Head of caudate nucleus (tissue), 42 donors: ENCODE data around the gene TMEM165.

Source experiments
- DNase-seq, 42 donors: peaks; one replicate each; pipeline versions ENCODE4 v3.0.0 to v3.0.0-alpha.2; 2020 to 2021; ENCODE audit warnings: mixed read lengths in 7 of 42
- intact Hi-C: fragments of 100-400 bp; cut with DNase I; formaldehyde crosslinking; loops from one replicate; pipeline ENCODE4 v1.15.0; 2022

Gene TMEM165

DNA sequence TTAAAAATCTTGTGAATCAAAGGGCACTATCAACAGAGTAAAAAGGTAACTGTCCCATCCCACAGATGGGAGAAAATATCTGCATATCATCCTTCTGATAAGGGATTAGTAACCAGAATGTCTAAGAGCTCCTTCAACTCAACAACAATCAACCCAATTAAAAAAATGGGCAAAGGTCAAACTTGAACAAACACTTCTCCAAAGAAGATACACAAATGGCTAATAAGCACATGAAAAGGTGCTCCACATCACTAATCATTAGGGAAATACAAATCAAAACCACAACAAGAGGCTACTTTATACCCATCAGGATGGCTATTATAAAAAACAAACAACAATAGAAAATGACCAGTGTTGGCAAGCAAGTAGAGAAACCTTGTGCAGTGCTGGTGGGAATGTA is 43.3 kb downstream of the TMEM165 start:
- DNase-seq = no peak
- intact Hi-C loops = loop anchor here (10.0 kb wide), 1 partner anchor 106 kb away; the partner anchor contains the start of gene CLOCK

DNA sequence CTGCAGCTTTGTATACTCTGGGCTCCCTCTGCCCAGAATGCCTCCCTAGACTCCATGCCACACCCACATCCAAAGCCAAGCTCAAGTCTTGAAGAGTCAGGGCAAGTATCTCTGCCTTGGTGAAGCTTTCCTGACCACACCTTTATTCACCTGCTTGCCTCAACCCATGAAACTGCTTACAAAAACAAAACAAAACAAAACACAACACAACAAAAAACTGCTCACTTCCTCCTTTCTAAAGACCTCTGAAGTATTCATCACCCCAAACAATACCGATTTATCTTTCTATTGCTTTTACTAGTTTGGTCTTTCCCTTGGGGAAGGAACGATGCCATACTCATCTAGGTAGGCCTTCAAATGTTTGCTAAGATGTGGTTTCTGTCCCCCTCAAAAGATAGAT is 45.0 kb downstream of the TMEM165 start:
- intact Hi-C loops = no loop called here
- no peak for DNase-seq

DNA sequence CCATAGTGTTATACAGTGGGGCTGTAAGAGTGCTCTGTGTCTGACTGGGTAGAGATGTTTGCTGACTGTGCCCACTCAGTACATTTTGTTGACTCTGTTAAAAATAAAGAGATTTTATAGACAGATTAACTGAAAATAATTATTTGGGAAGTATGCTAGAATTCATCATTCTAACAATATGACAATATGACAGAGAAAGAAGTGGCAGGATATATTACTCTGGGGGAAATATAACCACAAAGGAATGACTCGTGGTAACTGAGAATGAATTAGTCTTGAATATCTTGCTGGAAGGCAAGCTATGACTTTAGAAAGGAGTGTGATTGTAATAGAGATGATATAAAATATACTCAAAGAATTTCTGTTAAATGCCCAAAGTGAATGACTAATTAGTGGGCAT is 46.8 kb downstream of the TMEM165 start:
- DNase-seq = no peak
- intact Hi-C loops = no loop called here

GRCh38 chr4:55444827-55445226 is 49.1 kb downstream of the TMEM165 start:
- intact Hi-C loops = no loop called here
- peak in 1 of 42 donors; percentile 17 for DNase-seq

DNA sequence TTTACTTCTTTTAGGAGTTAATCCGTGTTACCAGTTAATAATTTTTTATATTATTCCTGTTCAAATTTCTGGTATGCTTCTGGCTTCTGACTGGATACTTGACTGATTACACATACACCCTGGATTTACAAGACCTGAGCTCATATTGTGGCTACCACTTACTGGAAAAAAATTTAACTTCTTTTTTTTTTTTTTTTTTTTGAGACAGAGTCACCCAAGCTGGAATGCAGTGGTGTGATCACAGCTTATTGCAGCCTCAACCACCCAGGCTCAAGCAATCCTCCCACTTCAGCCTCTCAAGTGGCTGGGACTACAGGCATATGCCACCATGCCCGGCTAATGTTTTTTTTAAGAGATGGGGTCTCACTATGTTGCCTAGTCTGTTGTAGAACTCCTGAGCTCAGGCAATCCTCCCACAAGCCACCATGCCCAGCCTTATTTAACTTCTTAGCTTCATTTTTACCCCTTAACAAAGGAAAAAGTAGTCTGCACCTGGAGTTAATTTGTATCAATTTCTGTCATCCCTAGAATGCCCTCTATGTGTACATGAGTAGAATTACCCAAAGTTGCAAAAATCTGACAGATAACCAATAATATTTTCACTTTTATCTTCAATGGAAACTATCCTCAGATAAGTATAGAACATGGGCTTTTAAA is 50.3 kb downstream of the TMEM165 start:
- DNase-seq = no peak
- intact Hi-C loops = no loop called here

DNA sequence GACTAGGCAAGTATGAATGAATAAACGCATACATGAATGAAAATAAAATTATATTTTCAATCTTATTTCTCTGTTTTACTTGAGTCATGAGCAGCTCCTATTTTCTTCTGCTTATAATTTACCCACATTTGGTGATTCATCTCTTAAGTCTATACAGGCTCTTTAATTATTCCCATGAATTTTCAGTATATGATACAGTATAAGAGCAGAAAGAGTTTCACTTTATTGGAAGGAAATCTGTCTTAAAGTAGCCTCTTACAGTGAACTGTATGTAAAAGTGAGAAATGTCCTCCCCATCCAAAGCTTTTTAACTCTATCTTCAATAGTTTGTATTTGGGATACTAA is 50.8 kb downstream of the TMEM165 start:
- DNase-seq = no peak
- intact Hi-C loops = no loop called here

- no peak for DNase-seq
- intact Hi-C loops = no loop called here
These were observed 51.5 kb downstream of the TMEM165 start for GRCh38 chr4:55447108-55447708.

GRCh38 chr4:55447831-55448230 is 52.1 kb downstream of the TMEM165 start:
- no peak for DNase-seq
- intact Hi-C loops = no loop called here

GRCh38 chr4:55450566-55450965 is 54.8 kb downstream of the TMEM165 start:
- no peak for DNase-seq
- intact Hi-C loops = no loop called here

GRCh38 chr4:55458164-55458563 is 62.4 kb downstream of the TMEM165 start:
- intact Hi-C loops = no loop called here
- no peak for DNase-seq

GRCh38 chr4:55458611-55459010 is 62.9 kb downstream of the TMEM165 start:
- intact Hi-C loops = no loop called here
- DNase-seq = no peak

GRCh38 chr4:55466001-55466400 is 70.2 kb downstream of the TMEM165 start:
- no peak for DNase-seq
- intact Hi-C loops = no loop called here

DNA sequence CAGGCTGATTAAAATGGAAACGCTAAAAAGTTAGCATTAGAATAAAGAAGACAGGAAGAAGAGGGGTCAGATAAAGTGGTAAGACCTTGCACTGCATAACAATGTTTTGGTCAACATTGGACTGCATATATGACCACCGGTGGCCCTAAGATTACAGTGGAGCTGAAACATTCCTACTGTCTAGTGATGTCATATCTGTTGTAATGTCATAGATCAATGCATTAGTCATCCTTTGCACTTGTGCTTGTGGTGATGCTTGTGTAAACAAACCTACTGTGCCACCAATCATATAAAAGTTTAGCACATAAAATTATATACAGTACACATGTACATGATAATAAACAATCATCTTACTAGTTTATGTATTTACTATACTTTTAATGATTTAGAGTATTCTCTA is 73.0 kb downstream of the TMEM165 start:
- intact Hi-C loops = no loop called here
- no peak for DNase-seq

DNA sequence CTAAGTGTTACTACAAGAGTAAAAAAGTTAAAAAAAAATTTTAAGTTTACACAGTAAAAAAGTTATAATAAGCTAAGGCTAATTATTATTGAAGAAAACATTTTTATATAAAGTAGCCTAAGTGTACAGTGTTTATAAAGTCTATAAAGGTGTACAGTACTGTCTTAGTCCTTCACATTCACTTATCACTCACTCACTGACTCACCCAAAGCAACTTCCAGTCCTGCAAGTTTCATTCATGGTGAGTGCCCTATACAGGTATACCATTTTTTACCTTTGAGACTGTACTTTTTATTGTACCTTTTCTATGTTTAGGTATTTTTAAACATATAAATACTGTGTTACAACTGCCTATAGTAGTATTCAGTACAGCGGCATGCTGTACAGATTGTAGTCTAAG is 74.2 kb downstream of the TMEM165 start:
- DNase-seq = no peak
- intact Hi-C loops = no loop called here
